Epithelial cell of esophagus (primary cell): Measurements from ENCODE around the gene KDM4B.
"Not testable (repeated sequence)": the region's sequence is repeated elsewhere in the genome, so short reads cannot be mapped to it uniquely, and the experiment has no call there.

Experiments
- DNase-seq: peaks from one replicate; pipeline ENCODE4 v3.0.0; 2010; ENCODE audit warnings: low read depth
- H3K4me3 ChIP-seq: 2 replicates; pipeline ENCODE4 v1.5.1; 2011; ENCODE audit warnings: mild to moderate bottlenecking, low read length, control low read depth
- CTCF ChIP-seq: IDR thresholded peaks from 2 replicates; pipeline ENCODE4 v1.5.1; 2011; ENCODE audit warnings: low read depth, mild to moderate bottlenecking, low read length, control low read depth, inconsistent platforms; ENCODE audit not compliant: insufficient read depth; ENCODE audit errors: missing control alignments

Gene KDM4B

GRCh38 chr19:4935444-4935843 is 33.5 kb upstream of the KDM4B start:
- no peak for TF ChIP-seq CTCF
- no peak for DNase-seq
- no peak overlapping the region for H3K4me3 ChIP-seq

GRCh38 chr19:4937060-4937459 is 31.9 kb upstream of the KDM4B start:
- no peak for DNase-seq
- H3K4me3 ChIP-seq: no peak overlapping the region
- no peak for TF ChIP-seq CTCF

- DNase-seq, H3K4me3 ChIP-seq: not testable (repeated sequence)
These were observed 30.5 kb upstream of the KDM4B start for GRCh38 chr19:4938461-4938860.

- no peak for TF ChIP-seq CTCF
- H3K4me3 ChIP-seq: no peak overlapping the region
- no peak for DNase-seq
These were observed 29.4 kb upstream of the KDM4B start for GRCh38 chr19:4939466-4939865.

GRCh38 chr19:4941638-4942169 is 27.2 kb upstream of the KDM4B start:
- H3K4me3 ChIP-seq, DNase-seq: not testable (repeated sequence)

GRCh38 chr19:4950650-4951049 is 18.3 kb upstream of the KDM4B start:
- not testable (repeated sequence) for H3K4me3 ChIP-seq, DNase-seq

- no peak for DNase-seq
- H3K4me3 ChIP-seq: no peak overlapping the region
- TF ChIP-seq CTCF: no peak
These were observed 17.3 kb upstream of the KDM4B start for GRCh38 chr19:4951656-4952055.

- no peak for DNase-seq
- TF ChIP-seq CTCF: no peak
- no peak overlapping the region for H3K4me3 ChIP-seq
These were observed 16.0 kb upstream of the KDM4B start for GRCh38 chr19:4952945-4953344.

- not testable (repeated sequence) for DNase-seq, H3K4me3 ChIP-seq
These were observed 14.4 kb upstream of the KDM4B start for GRCh38 chr19:4954320-4955149.
